Ectodermal cell (in vitro differentiated cells): ENCODE data around the gene TACSTD2.
"Not testable (repeated sequence)": the region's sequence is repeated elsewhere in the genome, so short reads cannot be mapped to it uniquely, and the experiment has no call there.

Source experiments
- H3K27ac ChIP-seq: 2 replicates; pipeline ENCODE4 v1.7.0; 2013; ENCODE audit warnings: mild to moderate bottlenecking, low read depth, low read length; ENCODE audit not compliant: insufficient read depth, poor library complexity, severe bottlenecking
- H3K27me3 ChIP-seq: 2 replicates; pipeline ENCODE4 v1.7.0; 2013; ENCODE audit warnings: mild to moderate bottlenecking, low read length; ENCODE audit not compliant: insufficient read depth, control insufficient read depth, poor library complexity, severe bottlenecking
- H3K36me3 ChIP-seq: one replicate; pipeline ENCODE4 v1.7.0; 2013; ENCODE audit warnings: low read length; ENCODE audit not compliant: control insufficient read depth, insufficient read depth
- H3K4me1 ChIP-seq: one replicate; pipeline ENCODE4 v1.7.0; 2013; ENCODE audit warnings: low read length; ENCODE audit not compliant: control insufficient read depth, insufficient read depth
- H3K4me3 ChIP-seq: 2 replicates; pipeline ENCODE4 v1.7.0; 2013; ENCODE audit warnings: low read depth, low read length, control low read depth; ENCODE audit not compliant: insufficient read depth
- H3K9me3 ChIP-seq: 2 replicates; pipeline ENCODE4 v1.7.0; 2013; ENCODE audit warnings: mild to moderate bottlenecking, low read length, moderate library complexity; ENCODE audit not compliant: control insufficient read depth
- WGBS, 2 experiments: methylation state at CpG; one replicate each; pipeline ENCODE4 v1.1.7; 2013; ENCODE audit warnings: missing lambda C conversion rate in 2 of 2; 5-methylcytosine and 5-hydroxymethylcytosine counted together

TACSTD2 gene

GRCh38 chr1:58570094-58570493 lies 7.0 kb downstream of the TACSTD2 start:
- Histone ChIP-seq H3K9me3 (no peaks in the 10 kb centered on the region), H3K27me3 (peaks cover 22% of the 10 kb centered on the region), H3K36me3 (no peaks in the 10 kb centered on the region), H3K27ac (no peak overlapping the region), H3K4me1 (no peaks in the 10 kb centered on the region), H3K4me3 (no peak overlapping the region)

DNA sequence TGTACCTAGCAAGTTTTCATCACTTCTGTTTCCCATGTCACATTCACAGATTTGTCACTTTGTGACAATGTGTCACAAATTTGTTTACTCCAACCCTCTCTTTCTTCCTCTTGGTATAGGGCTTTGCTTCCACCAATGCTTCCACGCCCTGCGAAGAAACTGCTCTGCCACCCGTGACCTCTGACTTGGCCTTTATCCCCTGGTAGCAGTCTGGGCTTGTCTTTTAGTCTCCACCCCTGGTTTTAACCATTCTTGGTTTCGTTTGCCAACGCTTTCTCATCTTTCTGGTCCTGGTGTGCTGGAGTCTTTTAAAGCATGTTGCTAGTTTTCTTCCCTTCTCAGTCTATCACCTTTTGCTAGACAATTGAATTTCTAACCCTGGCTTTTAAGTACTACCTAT lies 8.1 kb downstream of the TACSTD2 start:
- Histone ChIP-seq H3K27me3 (peaks cover 10% of the 10 kb centered on the region), H3K4me3 (no peak overlapping the region), H3K9me3 (no peaks in the 10 kb centered on the region), H3K4me1 (no peaks in the 10 kb centered on the region), H3K36me3 (no peaks in the 10 kb centered on the region), H3K27ac (no peak overlapping the region)
- 86 to 89% methylated on average over 5 of the region's 5 CpGs for WGBS, 2 experiments

DNA sequence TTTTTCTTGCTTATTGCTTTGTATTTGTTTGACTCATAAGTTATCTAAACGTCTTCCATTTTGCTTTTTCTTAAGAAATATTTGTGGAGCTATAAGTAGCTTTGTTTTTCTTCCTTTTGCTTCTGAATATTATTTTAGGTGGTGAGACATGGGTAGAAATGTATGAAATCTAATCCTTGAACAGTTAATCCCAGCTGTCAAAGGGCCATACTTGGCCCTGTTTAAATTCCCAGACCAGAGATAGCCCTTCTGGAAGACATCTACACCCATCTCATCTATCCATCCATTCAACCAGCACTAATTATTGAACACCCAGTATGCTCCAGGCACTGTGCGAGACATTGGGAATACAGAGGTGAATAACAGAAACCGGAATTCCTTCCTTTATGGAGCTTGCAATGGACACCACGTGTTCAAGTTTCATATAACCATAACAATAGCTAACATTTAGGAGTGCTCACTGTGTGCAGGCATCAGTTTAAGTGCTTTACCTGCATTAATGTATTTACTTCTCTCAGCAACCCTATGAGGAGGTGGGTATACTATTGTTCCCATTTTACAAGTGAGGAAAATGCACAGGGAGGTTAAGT lies 8.7 kb downstream of the TACSTD2 start:
- 71 to 83% methylated on average over 4 of the region's 4 CpGs for WGBS, 2 experiments
- Histone ChIP-seq H3K36me3 (no peaks in the 10 kb centered on the region), H3K27ac (no peak overlapping the region), H3K4me3 (no peak overlapping the region), H3K27me3 (peaks cover 5% of the 10 kb centered on the region), H3K9me3 (no peaks in the 10 kb centered on the region), H3K4me1 (no peaks in the 10 kb centered on the region)

DNA sequence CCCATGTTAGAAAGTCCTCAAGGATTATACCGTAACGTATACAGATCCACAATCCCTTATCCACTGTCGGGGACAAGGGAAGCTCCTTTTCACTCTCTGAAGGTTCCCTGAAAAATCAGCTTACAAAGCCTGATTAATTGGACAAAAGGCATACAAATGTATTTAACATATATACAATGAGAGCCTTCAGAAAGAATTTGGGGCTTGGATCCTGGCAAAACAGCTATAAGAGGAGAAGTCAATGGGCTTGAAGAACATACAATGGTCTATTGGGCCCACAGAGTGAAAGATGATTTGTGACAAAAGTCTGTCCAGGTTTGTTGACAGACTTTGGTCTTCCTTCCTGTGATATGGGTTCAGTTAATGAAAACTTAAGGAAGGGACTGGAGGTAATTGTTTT lies 10.7 kb downstream of the TACSTD2 start:
- no peak overlapping the region for H3K27ac ChIP-seq
- no peaks in the 10 kb centered on the region for H3K4me1 ChIP-seq
- no peaks in the 10 kb centered on the region for H3K27me3 ChIP-seq
- H3K4me3 ChIP-seq = no peak overlapping the region
- no peaks in the 10 kb centered on the region for H3K36me3 ChIP-seq
- H3K9me3 ChIP-seq = no peaks in the 10 kb centered on the region
- 48 to 69% methylated on average over 3 of the region's 3 CpGs for WGBS, 2 experiments

DNA sequence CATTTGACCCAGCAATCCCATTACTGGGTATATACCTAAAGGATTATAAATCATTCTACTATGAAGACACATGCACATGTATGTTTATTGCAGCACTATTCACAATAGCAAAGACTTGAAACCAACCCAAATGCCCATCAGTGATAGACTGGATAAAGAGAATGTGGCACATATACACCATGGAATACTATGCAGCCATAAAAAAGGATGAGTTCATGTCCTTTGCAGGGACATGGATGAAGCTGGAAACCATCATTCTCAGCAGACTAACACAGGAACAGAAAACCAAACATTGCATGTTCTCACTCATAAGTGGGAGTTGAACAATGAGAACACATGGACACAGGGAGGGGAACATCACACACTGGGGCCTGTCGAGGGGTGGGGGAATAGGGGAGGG lies 13.3 kb downstream of the TACSTD2 start:
- not testable (repeated sequence) for H3K9me3 ChIP-seq, H3K4me3 ChIP-seq, H3K4me1 ChIP-seq, H3K27me3 ChIP-seq, H3K36me3 ChIP-seq, H3K27ac ChIP-seq
- WGBS, 2 experiments = 95 to 100% methylated on average over 1 of the region's 1 CpG

DNA sequence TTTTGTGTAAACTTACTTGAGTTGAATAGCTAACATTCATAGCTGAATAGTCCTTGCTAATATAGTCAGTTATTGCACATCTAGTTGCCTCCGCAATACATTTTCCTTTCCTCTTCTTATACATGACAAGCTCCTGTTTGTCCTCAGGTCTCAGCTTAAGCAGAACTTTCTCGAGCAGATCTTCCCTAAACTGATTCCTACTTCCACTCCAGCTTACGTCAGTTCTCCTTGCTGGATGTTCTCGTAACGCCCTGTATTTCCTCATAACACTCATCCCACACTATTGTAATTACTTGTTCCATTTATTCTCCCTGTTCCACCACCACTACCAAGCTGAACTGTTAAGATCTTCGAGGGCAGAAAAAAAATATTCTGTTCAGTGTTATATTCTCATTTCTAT lies 15.4 kb downstream of the TACSTD2 start:
- Histone ChIP-seq H3K9me3 (no peaks in the 10 kb centered on the region), H3K27me3 (no peaks in the 10 kb centered on the region), H3K27ac (no peak overlapping the region), H3K4me1 (no peaks in the 10 kb centered on the region), H3K36me3 (no peaks in the 10 kb centered on the region), H3K4me3 (no peak overlapping the region)
- WGBS, 2 experiments = 83 to 88% methylated on average over 5 to 6 of the region's 6 CpGs

GRCh38 chr1:58555393-58555792 lies 21.7 kb downstream of the TACSTD2 start:
- 83 to 89% methylated on average over 1 of the region's 1 CpG for WGBS, 2 experiments
- Histone ChIP-seq H3K36me3 (no peaks in the 10 kb centered on the region), H3K27me3 (no peaks in the 10 kb centered on the region), H3K27ac (no peak overlapping the region), H3K9me3 (no peaks in the 10 kb centered on the region), H3K4me3 (no peak overlapping the region), H3K4me1 (no peaks in the 10 kb centered on the region)

GRCh38 chr1:58551186-58552140 lies 25.6 kb downstream of the TACSTD2 start:
- Histone ChIP-seq H3K27ac (no peak overlapping the region), H3K36me3 (no peaks in the 10 kb centered on the region), H3K27me3 (no peaks in the 10 kb centered on the region), H3K9me3 (no peaks in the 10 kb centered on the region), H3K4me1 (no peaks in the 10 kb centered on the region), H3K4me3 (no peak overlapping the region)
- 87 to 90% methylated on average over 8 of the region's 9 CpGs for WGBS, 2 experiments

DNA sequence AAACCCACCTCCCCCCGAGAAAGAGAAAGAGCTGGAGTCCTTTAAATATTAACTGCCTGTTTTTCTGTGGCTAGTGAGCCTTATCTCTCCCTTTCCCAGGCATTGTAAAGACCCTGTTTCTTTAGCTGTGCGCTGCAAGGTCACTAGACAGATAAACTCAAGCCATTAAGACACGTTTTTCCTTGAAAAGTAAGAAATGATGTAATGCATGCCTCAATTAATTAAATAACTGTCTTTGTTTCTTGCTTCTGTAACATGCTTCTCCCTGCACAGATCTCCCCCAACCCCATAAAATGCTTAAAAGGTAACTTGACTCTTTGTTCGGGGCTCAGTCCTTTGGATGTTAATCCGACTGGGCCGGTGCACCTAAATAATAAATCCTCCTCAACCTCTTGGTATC lies 27.8 kb downstream of the TACSTD2 start:
- 83 to 85% methylated on average over 5 to 6 of the region's 6 CpGs for WGBS, 2 experiments
- H3K4me1 ChIP-seq, H3K9me3 ChIP-seq, H3K27ac ChIP-seq, H3K4me3 ChIP-seq, H3K27me3 ChIP-seq, H3K36me3 ChIP-seq: not testable (repeated sequence)

DNA sequence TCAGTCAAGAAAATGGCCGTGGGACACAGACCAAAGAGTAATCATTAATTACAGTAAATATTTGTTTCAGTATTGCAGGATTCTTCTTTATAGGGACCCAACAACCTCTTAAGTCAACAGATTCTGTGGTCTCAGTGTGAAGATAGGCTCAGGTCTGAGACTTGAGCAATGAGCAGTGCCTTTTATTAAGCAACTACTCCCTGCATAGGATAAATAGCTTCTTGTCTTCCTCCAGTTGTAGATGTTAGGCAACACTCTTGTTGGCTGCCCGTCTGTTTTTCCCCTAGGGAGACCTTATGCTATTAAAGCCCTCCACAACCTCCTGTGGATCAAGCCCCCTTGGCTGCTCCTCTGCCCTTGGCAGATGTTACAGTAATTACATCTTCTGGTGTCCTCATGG lies 28.7 kb downstream of the TACSTD2 start:
- Histone ChIP-seq H3K4me1 (no peaks in the 10 kb centered on the region), H3K9me3 (no peaks in the 10 kb centered on the region), H3K4me3 (no peak overlapping the region), H3K27ac (no peak overlapping the region), H3K27me3 (no peaks in the 10 kb centered on the region), H3K36me3 (no peaks in the 10 kb centered on the region)
- 84 to 94% methylated on average over 2 of the region's 2 CpGs for WGBS, 2 experiments
